Measurements from ENCODE around the gene DLGAP1. TPM values are rescaled to one million over a fixed set of nuclear protein-coding genes. Genes with fewer than 3 reads are reported as not detected.

DLGAP1 gene
- total RNA-seq, 1 experiment from 2014 or later = 23.2 TPM

- Histone ChIP-seq H3K18ac (ENCODE audit: insufficient read length, low read depth, low read length) (no peak overlapping the region), H3K27me3 (ENCODE audit: insufficient read depth, low read length) (no peaks in the 10 kb centered on the region), H2BK15ac (ENCODE audit: low read depth, low read length) (no peak overlapping the region), H4K5ac (ENCODE audit: insufficient read length, low read depth, low read length) (no peak overlapping the region), H2BK120ac (ENCODE audit: low read depth, low read length, poor library complexity, severe bottlenecking) (no peak overlapping the region), H3K27ac (ENCODE audit: insufficient read length, low read depth, low read length) (no peak overlapping the region), H3K9ac (ENCODE audit: extremely low read depth, insufficient read length, low read length) (no peak overlapping the region), H4K91ac (ENCODE audit: insufficient read length, low read depth, low read length) (no peak overlapping the region), H3K14ac (ENCODE audit: insufficient read depth, low read length) (no peak overlapping the region), H2BK20ac (ENCODE audit: low read depth, low read length, poor library complexity, severe bottlenecking) (no peak overlapping the region), H4K8ac (replicated peaks; ENCODE audit: insufficient read length, low read depth, low read length) (no peak overlapping the region), H3K4me2 (ENCODE audit: insufficient read depth, insufficient read length, low read length) (no peak overlapping the region), H3K4ac (ENCODE audit: low read depth, low read length) (no peak overlapping the region), H3K79me1 (ENCODE audit: insufficient read depth, low read depth, low read length, poor library complexity, severe bottlenecking) (no peaks in the 10 kb centered on the region), H3K4me1 (ENCODE audit: insufficient read depth, low read length) (no peaks in the 10 kb centered on the region; the same call in 1 of the 2 replicates), H3K23ac (ENCODE audit: insufficient read length, low read depth, low read length) (no peak overlapping the region), H2BK12ac (ENCODE audit: insufficient read length, low read depth, low read length) (no peak overlapping the region), H3K23me2 (ENCODE audit: insufficient read length, low read depth, low read length, poor library complexity, severe bottlenecking) (no peaks in the 10 kb centered on the region), H4K20me1 (ENCODE audit: control insufficient read depth, insufficient read depth, insufficient read length) (peaks cover 3% of the 10 kb centered on the region), H2BK5ac (ENCODE audit: insufficient read length, low read length) (no peak overlapping the region), H2AFZ (ENCODE audit: low read length) (no peak overlapping the region), H3K9me3 (ENCODE audit: control insufficient read depth, low read depth, low read length) (no peaks in the 10 kb centered on the region), H3K79me2 (ENCODE audit: insufficient read depth, low read length) (no peaks in the 10 kb centered on the region), H3K56ac (ENCODE audit: insufficient read length, low read depth, low read length) (no peak overlapping the region), H2AK5ac (ENCODE audit: insufficient read length, low read length) (no peak overlapping the region), H3T11ph (ENCODE audit: low read length) (no peak overlapping the region)
- DNase-seq = no peak
- no peaks in the 10 kb centered on the region for H3K9me3 Mint-ChIP-seq
- TF ChIP-seq CTCF (conservative IDR thresholded peaks at IDR 0.05) = no peak
- H3K36me3 Mint-ChIP-seq (ENCODE audit: insufficient read depth in 1 of 3, low read depth in 3 of 3) = no peaks in the 10 kb centered on the region; a peak in 1 of 7 replicates
- peak overlapping the region in 1 of 3 experiments; percentile 68; a peak in 1 of 7 replicates for H3K27ac Mint-ChIP-seq
- no peak overlapping the region for H3K4me3 Mint-ChIP-seq
- no peaks in the 10 kb centered on the region for H3K27me3 Mint-ChIP-seq (ENCODE audit: low read depth)
- no CpG with 5 or more reads among the region's 5 CpGs for WGBS (ENCODE audit: extremely low coverage, insufficient read length, low lambda C conversion rate)
- peaks cover 22 to 27% of the 10 kb centered on the region in 2 experiments for H3K4me1 Mint-ChIP-seq
Observed at GRCh38 chr18:3480827-3481573, 974.1 kb downstream of the DLGAP1 start.
